NCI-H460 (cell line): Measurements from ENCODE around the gene AURKA. TPM values are rescaled to one million over a fixed set of nuclear protein-coding genes. Genes with fewer than 3 reads are reported as not detected.
"Not testable (repeated sequence)": the region's sequence is repeated elsewhere in the genome, so short reads cannot be mapped to it uniquely, and the experiment has no call there.

Source experiments
- DNase-seq: peaks from one replicate; pipeline ENCODE4 v3.0.0-alpha.2; 2016; ENCODE audit warnings: low read depth; ENCODE audit errors: extremely low read depth
- total RNA-seq: library from RNA; depleted of rRNA; stranded (reverse); fragments of >200 nt; shearing (Covaris generic); gene quantifications from 2 replicates; pipeline ENCODE4 v1.2.3, GENCODE V29; 2014

The AURKA gene
- total RNA-seq, 1 experiment from 2014 or later = 178 TPM

DNA sequence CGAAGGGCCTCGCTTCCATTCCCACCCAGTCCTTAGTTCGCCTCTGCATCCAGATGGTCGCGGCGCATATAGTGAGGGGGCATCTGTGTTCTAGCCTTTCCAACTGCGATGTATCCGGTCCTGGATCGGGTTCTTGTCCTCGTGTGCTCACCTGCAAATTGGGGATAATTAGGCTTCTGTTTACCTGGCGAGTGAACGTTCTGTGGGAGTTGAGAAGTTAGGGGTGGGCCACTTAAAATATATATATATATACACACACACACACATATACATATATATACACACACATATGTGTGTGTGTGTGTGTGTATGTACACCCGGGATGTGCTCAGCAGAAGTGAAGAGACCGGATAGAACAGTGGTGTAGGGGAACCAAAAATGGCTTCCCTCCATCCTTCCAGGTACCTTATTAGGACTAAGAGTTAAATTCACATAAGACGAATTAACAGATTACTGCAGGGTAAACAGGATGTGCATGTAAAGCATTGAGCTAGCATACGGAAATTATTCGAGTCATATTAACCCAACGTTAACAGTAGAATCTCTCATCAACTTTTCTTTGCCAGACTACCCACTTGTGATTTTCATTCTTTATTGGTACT, 967 bp upstream of the AURKA start:
- no peak for DNase-seq

DNA sequence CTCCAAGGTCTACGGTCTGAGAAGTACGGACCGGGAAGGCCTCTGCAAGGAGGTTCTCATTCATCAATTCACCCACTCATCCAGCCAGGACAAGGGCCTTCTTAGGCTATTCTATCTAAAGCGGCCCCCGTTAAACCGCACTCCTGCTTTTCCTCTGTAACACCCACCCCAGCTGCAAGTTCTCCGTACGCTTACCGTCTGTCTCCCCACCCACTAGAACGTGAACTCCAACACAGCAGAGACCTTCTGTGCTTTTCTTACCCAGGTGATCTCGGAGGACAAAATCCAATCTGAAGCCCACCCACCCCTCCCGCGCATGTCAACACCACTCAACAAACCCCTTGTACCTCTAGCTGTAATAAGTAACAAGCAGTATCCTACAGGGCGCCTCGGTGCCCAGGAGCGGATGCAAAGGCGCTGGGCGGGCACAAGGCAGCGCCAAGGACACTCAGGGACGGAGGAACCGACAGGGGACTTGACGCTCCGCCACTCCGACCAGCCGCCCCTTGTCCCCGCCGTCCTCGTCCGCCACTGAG, 351 bp downstream of the AURKA start:
- no peak for DNase-seq

- no peak for DNase-seq
Measured at GRCh38 chr20:56391037-56391436, 978 bp downstream of the AURKA start.

DNA sequence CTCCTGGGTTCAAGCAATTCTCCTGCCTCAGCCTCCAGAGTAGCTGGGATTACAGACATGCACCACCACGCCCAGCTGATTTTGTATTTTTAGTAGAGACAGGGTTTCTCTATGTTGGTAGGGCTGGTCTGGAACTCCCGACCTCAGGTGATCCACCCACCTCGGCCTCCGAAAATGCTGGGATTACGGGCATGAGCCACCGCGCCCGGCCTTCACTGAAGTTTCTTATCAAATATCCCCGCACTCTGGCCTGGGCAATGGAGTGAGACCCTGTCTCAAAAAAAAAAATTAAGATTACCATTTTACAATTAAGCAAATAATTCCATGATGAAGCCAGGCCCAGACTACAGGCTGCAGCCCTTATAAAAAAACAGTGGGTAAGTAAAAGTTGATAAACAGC, 1.6 kb downstream of the AURKA start:
- DNase-seq = not testable (repeated sequence)

- no peak for DNase-seq
Measured at GRCh38 chr20:56389807-56390206, 2.2 kb downstream of the AURKA start.

GRCh38 chr20:56388882-56389281, 3.1 kb downstream of the AURKA start:
- no peak for DNase-seq

DNA sequence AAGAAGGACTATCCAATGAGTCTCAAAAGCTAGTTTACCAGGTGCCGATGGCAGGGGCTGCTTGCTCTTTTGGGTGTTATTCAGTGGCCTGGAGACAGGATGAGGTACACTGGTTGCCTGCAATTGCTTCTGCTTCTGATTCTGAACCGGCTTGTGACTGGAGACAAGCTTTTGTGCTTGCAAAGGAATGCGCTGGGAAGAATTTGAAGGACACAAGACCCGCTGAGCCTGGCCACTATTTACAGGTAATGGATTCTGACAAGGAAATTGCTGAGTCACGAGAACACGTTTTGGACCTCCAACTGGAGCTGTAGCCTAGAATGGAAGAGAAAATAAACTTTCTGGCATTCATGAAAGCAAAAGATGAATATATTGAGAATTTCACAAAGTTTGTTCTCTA, 5.8 kb downstream of the AURKA start:
- DNase-seq = no peak

GRCh38 chr20:56385130-56385529, 6.9 kb downstream of the AURKA start:
- DNase-seq = no peak

DNA sequence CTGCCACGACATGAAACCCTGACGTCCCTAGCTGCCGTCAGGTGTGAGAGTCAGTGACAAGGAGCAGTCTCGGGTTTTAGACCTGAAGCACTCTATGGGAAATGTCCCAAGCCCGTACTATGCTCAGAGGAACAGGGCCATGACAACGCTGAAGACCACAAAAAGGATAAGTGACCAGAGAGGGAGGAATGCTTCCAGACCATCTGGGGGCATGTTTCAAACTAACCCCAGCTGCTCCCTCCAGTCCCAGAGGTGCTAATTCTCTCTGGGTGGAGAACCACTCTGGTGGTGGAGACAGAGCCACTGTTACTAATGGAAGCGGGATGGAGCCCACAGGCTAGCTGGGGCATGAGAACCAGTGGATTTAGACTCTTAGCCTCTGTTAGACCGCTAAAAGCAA, 8.7 kb downstream of the AURKA start:
- no peak for DNase-seq

- no peak for DNase-seq
Measured at GRCh38 chr20:56382696-56383095, 9.3 kb downstream of the AURKA start.

- no peak for DNase-seq
Measured at GRCh38 chr20:56381501-56381900, 10.5 kb downstream of the AURKA start.

- no peak for DNase-seq
Measured at GRCh38 chr20:56380375-56380774, 11.6 kb downstream of the AURKA start.

DNA sequence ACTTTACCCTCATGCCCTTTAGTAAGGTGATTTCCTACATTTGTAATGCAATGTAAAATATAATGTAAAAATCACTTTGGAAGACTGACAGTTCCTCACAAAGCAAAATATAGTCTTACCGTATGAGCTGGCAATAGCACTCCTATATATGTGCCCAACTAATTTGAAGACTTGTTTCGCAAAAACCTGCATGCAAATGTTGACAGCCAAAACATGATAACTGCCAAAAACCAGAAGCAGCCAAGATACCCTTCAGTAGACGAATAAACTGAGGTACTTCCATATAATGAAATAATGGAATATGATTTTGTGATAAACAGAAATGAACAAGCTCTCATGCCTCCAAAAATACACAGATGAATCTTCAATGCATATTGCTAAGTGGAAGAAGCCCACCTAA, 13.6 kb downstream of the AURKA start:
- DNase-seq = no peak

DNA sequence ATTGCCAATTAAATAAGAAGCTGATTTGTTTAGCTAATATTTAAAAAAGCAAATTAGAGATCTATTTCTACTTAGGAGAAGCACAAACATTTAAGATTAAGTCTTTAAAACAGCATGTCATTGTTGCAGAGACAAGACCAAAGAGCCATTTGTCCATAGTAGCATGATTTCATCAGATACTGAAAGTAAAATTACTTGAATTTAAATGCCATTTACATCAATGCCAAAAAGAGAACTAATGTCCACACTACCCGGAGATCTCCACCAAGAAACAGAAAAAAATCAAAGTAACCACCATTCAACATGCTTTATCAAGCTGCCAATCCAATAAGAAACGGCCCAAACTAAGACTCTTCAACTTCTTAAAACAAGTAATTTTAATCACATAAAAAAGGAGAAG, 15.7 kb downstream of the AURKA start:
- no peak for DNase-seq

GRCh38 chr20:56373942-56374341, 18.1 kb downstream of the AURKA start:
- peak; percentile 70 for DNase-seq

GRCh38 chr20:56372850-56373249, 19.2 kb downstream of the AURKA start:
- no peak for DNase-seq

DNA sequence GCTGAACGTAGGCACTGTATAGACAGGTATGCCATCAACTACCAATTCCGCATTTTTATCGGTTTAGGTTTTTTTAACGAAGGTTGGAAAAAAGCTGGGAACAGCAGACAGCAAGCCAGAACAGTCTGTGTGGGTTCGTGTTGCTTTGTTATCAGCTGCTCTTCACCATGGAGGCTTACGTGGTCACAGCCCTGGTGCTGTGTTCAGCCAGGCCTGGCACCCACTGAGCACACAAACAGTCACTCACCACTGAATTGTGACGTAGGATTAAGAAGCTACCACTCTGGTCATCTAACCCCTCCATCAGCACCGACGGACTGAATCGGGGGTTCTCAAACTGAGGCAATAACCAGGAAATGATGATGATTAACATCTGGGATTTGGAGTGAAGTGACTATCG, 20.0 kb downstream of the AURKA start:
- DNase-seq = no peak

GRCh38 chr20:56369179-56369578, 22.8 kb downstream of the AURKA start:
- no peak for DNase-seq

DNA sequence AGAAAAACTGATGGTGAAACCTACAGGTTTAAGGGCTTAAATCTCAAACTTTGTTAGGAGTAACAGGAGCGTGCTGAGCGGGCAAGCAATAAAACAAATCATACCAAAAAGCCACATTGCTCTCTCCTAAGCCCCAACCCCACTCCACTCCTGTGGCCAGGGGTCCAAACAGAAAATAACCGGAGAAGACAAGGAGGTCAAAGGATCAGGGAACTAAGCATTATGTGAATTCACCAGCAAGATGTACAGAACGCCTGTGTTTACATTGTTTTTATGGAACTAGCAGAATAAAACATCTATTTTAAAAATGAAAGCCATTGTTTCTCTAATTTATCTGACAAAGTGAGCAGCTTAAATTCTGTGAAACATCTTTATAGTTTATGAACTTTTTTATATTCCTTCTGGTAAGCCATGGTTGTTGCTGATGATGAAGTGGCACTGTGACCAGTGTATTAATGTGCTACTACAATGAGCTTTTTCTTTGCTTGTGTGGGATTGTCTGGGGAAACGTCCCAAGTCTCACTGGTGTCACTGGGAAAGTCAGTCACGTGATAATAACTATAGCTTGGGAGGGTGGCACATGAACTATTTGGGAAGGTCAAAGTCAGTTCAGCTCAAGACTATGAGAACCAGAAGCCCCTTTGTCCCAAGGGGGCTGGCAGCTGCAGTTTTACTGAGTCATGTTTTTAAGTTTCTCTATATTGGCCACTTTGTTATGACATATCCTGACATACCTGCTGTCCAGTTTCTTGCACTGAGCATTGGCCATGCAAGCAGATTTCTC, 23.5 kb downstream of the AURKA start:
- no peak for DNase-seq

- DNase-seq = no peak
Measured at GRCh38 chr20:56363491-56363890, 28.5 kb downstream of the AURKA start.

GRCh38 chr20:56362833-56363413, 29.1 kb downstream of the AURKA start:
- no peak for DNase-seq

GRCh38 chr20:56361900-56362299, 30.1 kb downstream of the AURKA start:
- DNase-seq = no peak
